GM18861 (cell line): ENCODE data around the gene LATS2.
"Not testable (repeated sequence)": the region's sequence is repeated elsewhere in the genome, so short reads cannot be mapped to it uniquely, and the experiment has no call there.

Source experiments
- ATAC-seq: cut with Tn5 transposase; IDR thresholded peaks from one replicate; pipeline ENCODE4 v1.9.1; 2021; ENCODE audit not compliant: unreplicated experiment

Gene LATS2

GRCh38 chr13:20968745-20969144, 92.6 kb downstream of the LATS2 start:
- no peak for ATAC-seq

- no peak for ATAC-seq
Measured at GRCh38 chr13:20967340-20967739, 94.0 kb downstream of the LATS2 start.

- no peak for ATAC-seq
Measured at GRCh38 chr13:20964904-20965303, 96.5 kb downstream of the LATS2 start.

- ATAC-seq, result not testable (repeated sequence)
Measured at GRCh38 chr13:20961663-20962062, 99.7 kb downstream of the LATS2 start.

GRCh38 chr13:20960663-20961309, 100.6 kb downstream of the LATS2 start:
- ATAC-seq, result no peak

- not testable (repeated sequence) for ATAC-seq
Measured at GRCh38 chr13:20957049-20957620, 104.3 kb downstream of the LATS2 start.

- no peak for ATAC-seq
Measured at GRCh38 chr13:20955496-20955895, 105.9 kb downstream of the LATS2 start.

GRCh38 chr13:20953245-20953931, 108.0 kb downstream of the LATS2 start:
- no peak for ATAC-seq

- no peak for ATAC-seq
Measured at GRCh38 chr13:20952838-20953237, 108.5 kb downstream of the LATS2 start.

GRCh38 chr13:20948001-20948400, 113.4 kb downstream of the LATS2 start:
- not testable (repeated sequence) for ATAC-seq

- ATAC-seq, result no peak
Measured at GRCh38 chr13:20945952-20946383, 115.4 kb downstream of the LATS2 start.

GRCh38 chr13:20942938-20943559, 118.3 kb downstream of the LATS2 start:
- no peak for ATAC-seq

- not testable (repeated sequence) for ATAC-seq
Measured at GRCh38 chr13:20940511-20940910, 120.9 kb downstream of the LATS2 start.

GRCh38 chr13:20940083-20940482, 121.3 kb downstream of the LATS2 start:
- ATAC-seq, result no peak

GRCh38 chr13:20939662-20940061, 121.7 kb downstream of the LATS2 start:
- ATAC-seq, result no peak

- no peak for ATAC-seq
Measured at GRCh38 chr13:20938302-20938701, 123.1 kb downstream of the LATS2 start.

- ATAC-seq, result no peak
Measured at GRCh38 chr13:20927596-20928257, 133.7 kb downstream of the LATS2 start.

- not testable (repeated sequence) for ATAC-seq
Measured at GRCh38 chr13:20925395-20925790, 136.0 kb downstream of the LATS2 start.

GRCh38 chr13:20924758-20925394, 136.5 kb downstream of the LATS2 start:
- ATAC-seq, result no peak

- no peak for ATAC-seq
Measured at GRCh38 chr13:20923272-20923671, 138.1 kb downstream of the LATS2 start.
